T-cell (primary cell): ENCODE data around the gene EDC4. TPM values are rescaled to one million over a fixed set of nuclear protein-coding genes. Genes with fewer than 3 reads are reported as not detected.
A peak's percentile ranks its signal among the peaks of the same experiment; 100 is the strongest.

ENCODE experiments used
- ATAC-seq, 4 experiments: fragments of 200-7000 bp in 3 of 4; fragments of 150-1000 bp in 1 of 4; cut with Tn5 transposase; replicated peaks in 1 of 4; 1 replicate in 3 of 4; 2 replicates in 1 of 4; pipeline ENCODE4 v1.10.0; 2021; ENCODE audit warnings: moderate library complexity in 3 of 4, mild to moderate bottlenecking in 2 of 4, moderate number of reproducible peaks in 1 of 4
- CTCF ChIA-PET, 2 donors: fragments of 300-600 bp; sonication (Branson Sonifier 250); formaldehyde crosslinking; loops; one replicate each; lab custom pipeline; 2022; ENCODE audit warnings: antibody characterized with exemption in 2 of 2; lab: Charles Lee
- POLR2A ChIA-PET, 2 donors: fragments of 300-600 bp; sonication (Branson Sonifier 250); formaldehyde crosslinking; loops; one replicate each; lab custom pipeline; 2022; ENCODE audit warnings: antibody characterized with exemption in 2 of 2; lab: Charles Lee
- DNase-seq, 35 experiments: peaks; one replicate each; pipeline versions ENCODE4 v3.0.0 to v3.0.0-alpha.2; 2013 to 2023
- H3K27ac ChIP-seq: one replicate; pipeline ENCODE4 v1.5.1; 2013; ENCODE audit warnings: low read length
- H3K27me3 ChIP-seq, 2 experiments: replicated peaks in 1 of 2; 1 replicate in 1 of 2; 2 replicates in 1 of 2; pipeline versions ENCODE4 v1.6.1 to v1.7.0; 2013; ENCODE audit warnings: low read length in 1 of 2, mixed read lengths in 1 of 2; ENCODE audit not compliant: control insufficient read depth in 2 of 2, insufficient read depth in 2 of 2; ENCODE audit errors: extremely low read depth in 1 of 2
- H3K36me3 ChIP-seq, 2 donors: 1 replicate in 1 of 2; 2 replicates in 1 of 2; pipeline versions ENCODE4 v1.6.1 to v1.7.0; 2013; ENCODE audit warnings: low read length in 1 of 2; ENCODE audit not compliant: control insufficient read depth in 2 of 2, insufficient read depth in 1 of 2; ENCODE audit errors: extremely low read depth in 1 of 2
- H3K4me1 ChIP-seq, 2 experiments: 1 replicate in 1 of 2; 2 replicates in 1 of 2; pipeline versions ENCODE4 v1.6.1 to v1.7.0; 2013; ENCODE audit warnings: low read length in 2 of 2, mixed read lengths in 1 of 2; ENCODE audit not compliant: insufficient read depth in 2 of 2, control insufficient read depth in 1 of 2; ENCODE audit errors: extremely low read depth in 1 of 2
- H3K4me3 ChIP-seq, 2 donors: 1 replicate in 1 of 2; 2 replicates in 1 of 2; pipeline versions ENCODE4 v1.5.1 to v1.7.0; 2013; ENCODE audit warnings: mild to moderate bottlenecking in 2 of 2, low read length in 1 of 2, moderate library complexity in 1 of 2; ENCODE audit not compliant: control insufficient read depth in 1 of 2; ENCODE audit errors: extremely low read depth in 1 of 2
- H3K9me3 ChIP-seq: 2 replicates; pipeline ENCODE4 v1.7.0; 2013
- H3K27ac Mint-ChIP-seq, 2 donors: one replicate each; pipeline ENCODE4 v1.8.0; 2020 to 2021; ENCODE audit warnings: mild to moderate bottlenecking in 2 of 2, mixed read lengths in 2 of 2
- H3K27me3 Mint-ChIP-seq, 2 donors: one replicate each; pipeline ENCODE4 v1.8.0; 2021 to 2022; ENCODE audit warnings: mixed read lengths in 2 of 2
- H3K36me3 Mint-ChIP-seq: one replicate; pipeline ENCODE4 v1.8.0; 2021; ENCODE audit warnings: mixed read lengths
- H3K4me1 Mint-ChIP-seq, 3 donors: one replicate each; pipeline ENCODE4 v1.8.0; 2020 to 2022; ENCODE audit warnings: mixed read lengths in 3 of 3, mild to moderate bottlenecking in 1 of 3
- H3K4me3 Mint-ChIP-seq, 3 donors: one replicate each; pipeline ENCODE4 v1.8.0; 2020 to 2022; ENCODE audit warnings: mild to moderate bottlenecking in 3 of 3, mixed read lengths in 3 of 3, moderate library complexity in 3 of 3
- H3K9me3 Mint-ChIP-seq, 3 donors: one replicate each; pipeline ENCODE4 v1.8.0; 2020 to 2022; ENCODE audit warnings: mixed read lengths in 3 of 3
- WGBS: methylation state at CpG from one replicate; pipeline ENCODE4 v1.1.5; 2013; ENCODE audit warnings: missing lambda C conversion rate; ENCODE audit not compliant: insufficient coverage; 5-methylcytosine and 5-hydroxymethylcytosine counted together
- total RNA-seq, 35 experiments: library from RNA in 6 of 35; stranded (reverse) in 6 of 35; fragments of 120-200 nt in 1 of 35; gene quantifications; one replicate each; pipeline versions ENCODE4 v1.2.1 to v1.2.4 and lab custom pipeline; 2013 to 2026

The EDC4 gene
- total RNA-seq, 5 donors from 2014 or later (not counting 1 experiment from before 2014, with no cell fraction given), result 110 to 144 (median 136) TPM

DNA sequence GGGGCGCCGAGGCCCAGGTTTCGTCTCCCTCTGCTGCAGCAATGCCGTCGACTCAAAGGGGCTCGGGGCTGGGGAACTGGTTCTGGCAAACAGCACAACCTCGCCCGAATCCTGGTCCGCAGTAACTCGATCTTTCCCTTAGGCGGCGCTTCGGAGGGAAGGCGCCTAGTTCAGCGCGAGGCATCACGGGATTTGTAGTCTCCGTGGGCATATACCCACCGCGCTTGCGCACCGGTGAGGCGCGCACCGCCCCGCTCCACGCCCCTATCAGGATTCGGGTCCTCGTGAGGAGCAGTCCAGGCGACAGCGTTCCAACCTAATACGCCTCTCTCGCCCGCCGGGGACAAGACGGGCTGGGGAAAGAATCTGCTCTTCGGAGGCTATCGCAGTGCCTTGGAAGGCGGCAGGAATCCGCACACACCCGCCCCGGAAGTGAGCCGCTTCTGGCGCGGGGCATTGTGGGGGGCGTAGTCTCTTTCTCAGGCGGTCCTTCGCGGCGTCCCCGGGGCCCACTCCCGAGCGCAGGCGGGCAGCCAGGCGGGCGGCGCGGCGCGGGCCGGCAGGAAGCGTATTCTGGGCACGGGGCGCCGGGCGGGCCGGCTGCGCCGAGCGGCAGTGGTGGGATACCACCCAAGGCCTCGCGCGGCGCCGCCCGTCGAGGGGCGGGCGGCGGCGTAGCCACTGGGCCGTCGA, 30.9 kb upstream of the EDC4 start, which contains the start of gene THAP11:
Gene THAP11 (plus strand): TSS at position 505 of the 693 bp plus-strand sequence. CDS start 235 bp downstream, outside the sequence.
- Histone ChIP-seq H3K36me3 (no peaks in the 10 kb centered on the region), H3K27me3 (no peaks in the 10 kb centered on the region), H3K9me3 (no peaks in the 10 kb centered on the region), H3K4me3 (peak within 1 kb of the TSS; percentile 78 to 97), H3K27ac (peak within 1 kb of the TSS; percentile 95), H3K4me1 (peaks cover 32 to 46% of the 10 kb centered on the region in 2 experiments)
- Mint-ChIP-seq H3K4me1 (peaks cover 31 to 38% (median 37%) of the 10 kb centered on the region in 3 donors), H3K27ac (peak within 1 kb of the TSS; percentile 98 to 100), H3K27me3 (no peaks in the 10 kb centered on the region), H3K36me3 (no peaks in the 10 kb centered on the region), H3K4me3 (peak within 1 kb of the TSS; percentile 94 to 97 (median 96)), H3K9me3 (no peaks in the 10 kb centered on the region)
- CTCF ChIA-PET, result interaction anchor here in 1 of 2 donors (0.6 kb wide), 1 partner anchor 198 kb away, joined by 3 read pairs; no protein-coding TSS in a partner anchor
- ATAC-seq, result peak; percentile 57 to 62 (median 60)
- WGBS, result under 1% methylated on average over 83 of the region's 83 CpGs
- peak; percentile 84 to 97 (median 92) for DNase-seq
- POLR2A ChIA-PET, result no interaction called here

DNA sequence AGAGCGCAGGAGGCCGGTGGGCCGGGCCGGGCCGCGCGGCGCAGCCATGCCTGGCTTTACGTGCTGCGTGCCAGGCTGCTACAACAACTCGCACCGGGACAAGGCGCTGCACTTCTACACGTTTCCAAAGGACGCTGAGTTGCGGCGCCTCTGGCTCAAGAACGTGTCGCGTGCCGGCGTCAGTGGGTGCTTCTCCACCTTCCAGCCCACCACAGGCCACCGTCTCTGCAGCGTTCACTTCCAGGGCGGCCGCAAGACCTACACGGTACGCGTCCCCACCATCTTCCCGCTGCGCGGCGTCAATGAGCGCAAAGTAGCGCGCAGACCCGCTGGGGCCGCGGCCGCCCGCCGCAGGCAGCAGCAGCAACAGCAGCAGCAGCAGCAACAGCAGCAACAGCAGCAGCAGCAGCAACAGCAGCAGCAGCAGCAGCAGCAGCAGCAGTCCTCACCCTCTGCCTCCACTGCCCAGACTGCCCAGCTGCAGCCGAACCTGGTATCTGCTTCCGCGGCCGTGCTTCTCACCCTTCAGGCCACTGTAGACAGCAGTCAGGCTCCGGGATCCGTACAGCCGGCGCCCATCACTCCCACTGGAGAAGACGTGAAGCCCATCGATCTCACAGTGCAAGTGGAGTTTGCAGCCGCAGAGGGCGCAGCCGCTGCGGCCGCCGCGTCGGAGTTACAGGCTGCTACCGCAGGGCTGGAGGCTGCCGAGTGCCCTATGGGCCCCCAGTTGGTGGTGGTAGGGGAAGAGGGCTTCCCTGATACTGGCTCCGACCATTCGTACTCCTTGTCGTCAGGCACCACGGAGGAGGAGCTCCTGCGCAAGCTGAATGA, 30.1 kb upstream of the EDC4 start:
- Mint-ChIP-seq H3K27me3 (no peaks in the 10 kb centered on the region), H3K4me3 (peak overlapping the region; percentile 94 to 97 (median 96)), H3K9me3 (no peaks in the 10 kb centered on the region), H3K4me1 (peaks cover 35 to 40% (median 40%) of the 10 kb centered on the region in 3 donors), H3K27ac (peak overlapping the region; percentile 96 to 97), H3K36me3 (no peaks in the 10 kb centered on the region)
- ChIA-PET CTCF (interaction anchor here (0.6 to 1.1 kb wide), 4 partner anchors 23 to 198 kb away, joined by 3 to 4 read pairs (median 3); partner anchors contain the start of gene TSNAXIP1 (in 1 of the 2)), POLR2A (interaction anchor here in 1 of 2 donors (0.7 kb wide), 1 partner anchor 35 kb away, joined by 5 read pairs; no protein-coding TSS in a partner anchor)
- H3K27ac ChIP-seq, result peak overlapping the region; percentile 48
- peaks cover 33 to 52% of the 10 kb centered on the region in 2 experiments for H3K4me1 ChIP-seq
- DNase-seq, result peak; percentile 50 to 83 (median 65)
- no peaks in the 10 kb centered on the region for H3K27me3 ChIP-seq
- H3K9me3 ChIP-seq, result no peaks in the 10 kb centered on the region
- H3K4me3 ChIP-seq, result peak overlapping the region; percentile 78 to 97
- ATAC-seq, result peak; percentile 35 to 46 (median 42)
- H3K36me3 ChIP-seq, result no peaks in the 10 kb centered on the region
- under 1% methylated on average over 62 of the region's 67 CpGs for WGBS

DNA sequence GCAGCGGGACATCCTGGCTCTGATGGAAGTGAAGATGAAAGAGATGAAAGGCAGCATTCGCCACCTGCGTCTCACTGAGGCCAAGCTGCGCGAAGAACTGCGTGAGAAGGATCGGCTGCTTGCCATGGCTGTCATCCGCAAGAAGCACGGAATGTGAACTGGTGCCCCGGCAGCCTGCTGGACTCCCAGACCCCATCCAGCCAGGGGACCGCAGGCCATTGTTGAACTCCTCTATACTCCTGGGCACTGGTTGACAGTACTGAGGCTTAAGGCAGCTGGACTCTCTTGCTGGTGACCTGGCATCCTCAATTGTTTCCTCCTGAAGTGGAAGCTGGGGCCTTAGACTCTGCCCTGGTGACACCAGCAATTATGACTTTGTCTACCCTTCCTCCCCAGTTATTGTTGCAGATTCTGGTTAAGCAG, 29.5 kb upstream of the EDC4 start:
- WGBS, result 0% methylated on average over 10 of the region's 11 CpGs
- Mint-ChIP-seq H3K4me3 (peak overlapping the region; percentile 94 to 97 (median 96)), H3K36me3 (no peaks in the 10 kb centered on the region), H3K4me1 (peaks cover 38 to 47% (median 46%) of the 10 kb centered on the region in 3 donors), H3K27me3 (no peaks in the 10 kb centered on the region), H3K27ac (peak overlapping the region; percentile 96 to 97), H3K9me3 (no peaks in the 10 kb centered on the region)
- ChIA-PET POLR2A (interaction anchor here in 1 of 2 donors (0.7 kb wide), 1 partner anchor 35 kb away, joined by 5 read pairs; no protein-coding TSS in a partner anchor), CTCF (interaction anchor here (0.6 to 1.1 kb wide), 3 partner anchors 24 to 36 kb away, joined by 3 to 4 read pairs (median 3); partner anchors contain the start of gene TSNAXIP1 (in 1 of the 2))
- H3K27me3 ChIP-seq, result no peaks in the 10 kb centered on the region
- H3K4me1 ChIP-seq, result peaks cover 38 to 58% of the 10 kb centered on the region in 2 experiments
- no peaks in the 10 kb centered on the region for H3K36me3 ChIP-seq
- ATAC-seq (peak in 2 of 4 experiments; percentile 1 to 4), DNase-seq (peak in 4 of 35 experiments; percentile 52 to 69 (median 56))
- H3K9me3 ChIP-seq, result no peaks in the 10 kb centered on the region
- peak overlapping the region; percentile 48 for H3K27ac ChIP-seq
- peak overlapping the region; percentile 78 to 97 for H3K4me3 ChIP-seq

DNA sequence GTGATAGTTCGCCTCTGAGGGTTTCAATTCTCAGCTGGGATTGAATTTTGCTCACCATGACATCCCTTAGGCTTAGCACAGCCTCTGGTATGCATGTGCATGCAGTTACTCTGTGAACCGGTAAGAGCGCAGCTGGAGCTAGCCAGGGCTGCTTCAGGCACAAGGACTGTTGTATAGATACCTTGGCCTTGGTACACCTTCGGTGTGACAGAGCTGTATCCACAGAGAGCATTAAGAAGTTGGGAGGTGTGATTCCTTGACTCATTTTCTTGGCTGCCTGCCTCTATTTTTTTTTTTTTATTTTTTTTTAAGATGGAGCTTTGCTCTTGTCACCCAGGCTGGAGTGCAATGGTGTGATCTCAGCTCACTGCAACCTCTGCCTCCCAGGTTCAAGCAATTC, 28.4 kb upstream of the EDC4 start:
- no peaks in the 10 kb centered on the region for H3K9me3 Mint-ChIP-seq
- no peak for DNase-seq
- ChIA-PET CTCF (interaction anchor here (0.5 to 1.5 kb wide), 7 partner anchors 12 to 286 kb away, joined by 3 to 5 read pairs (median 4); partner anchors contain the start of genes RANBP10 (in 1 of the 2) and TSNAXIP1 (in 1 of the 2)), POLR2A (interaction anchor here in 1 of 2 donors (0.6 kb wide), 1 partner anchor 323 kb away, joined by 6 read pairs; no protein-coding TSS in a partner anchor)
- H3K27ac ChIP-seq, result peak overlapping the region; percentile 48
- no peaks in the 10 kb centered on the region for H3K27me3 Mint-ChIP-seq
- no peaks in the 10 kb centered on the region for H3K27me3 ChIP-seq
- H3K4me1 ChIP-seq, result peaks cover 38 to 66% of the 10 kb centered on the region in 2 experiments
- H3K4me1 Mint-ChIP-seq, result peaks cover 42 to 53% (median 51%) of the 10 kb centered on the region in 3 donors
- no peak for ATAC-seq
- no peaks in the 10 kb centered on the region for H3K36me3 Mint-ChIP-seq
- 100% methylated on average over 1 of the region's 4 CpGs for WGBS
- H3K27ac Mint-ChIP-seq, result peak overlapping the region; percentile 96 to 97
- no peaks in the 10 kb centered on the region for H3K9me3 ChIP-seq
- H3K4me3 ChIP-seq, result no peak overlapping the region
- no peaks in the 10 kb centered on the region for H3K36me3 ChIP-seq
- H3K4me3 Mint-ChIP-seq, result peak overlapping the region; percentile 94 to 97 (median 96)

DNA sequence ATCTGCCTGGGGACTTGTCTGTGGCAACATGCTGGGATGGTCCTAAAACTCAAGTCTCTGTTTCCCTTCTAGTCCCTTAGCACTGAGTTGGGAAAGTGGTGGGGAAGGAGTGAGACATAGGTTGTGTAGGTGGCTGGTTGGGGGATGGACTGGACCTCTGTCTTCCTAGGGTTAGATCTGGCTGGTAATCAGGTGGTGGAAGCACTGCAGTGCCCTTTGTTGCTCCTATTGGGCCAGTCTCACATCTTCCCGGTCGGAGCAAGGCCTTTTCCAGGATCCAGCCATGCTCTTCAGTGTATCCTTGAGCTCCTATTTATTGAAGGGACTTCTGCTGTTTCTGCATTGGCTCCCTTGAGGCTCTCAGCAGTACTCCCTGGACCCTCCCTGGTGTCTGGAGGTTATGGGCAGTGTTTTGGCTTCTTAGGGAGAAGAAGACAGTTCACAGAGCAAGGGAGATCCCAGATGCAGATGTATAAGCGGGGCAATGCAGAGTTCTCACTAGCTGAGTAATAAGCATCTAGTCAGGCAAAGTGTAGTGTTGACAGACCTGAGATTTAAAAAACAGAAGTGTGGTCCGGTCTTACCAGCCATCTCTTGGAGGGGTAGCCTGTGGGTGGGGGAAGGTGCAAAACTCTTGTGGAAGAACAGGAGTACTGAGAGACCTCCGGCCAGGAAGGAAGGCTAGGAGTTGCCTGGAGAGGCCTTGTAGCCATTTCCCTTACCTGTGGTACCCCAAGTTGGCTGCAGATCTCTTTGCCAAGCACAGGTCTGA, 27.4 kb upstream of the EDC4 start:
- H3K9me3 Mint-ChIP-seq, result no peaks in the 10 kb centered on the region
- Histone ChIP-seq H3K4me1 (peaks cover 38 to 66% of the 10 kb centered on the region in 2 experiments), H3K27ac (peak overlapping the region; percentile 67), H3K9me3 (no peaks in the 10 kb centered on the region), H3K36me3 (peaks cover 2% of the 10 kb centered on the region in 2 donors), H3K27me3 (no peaks in the 10 kb centered on the region), H3K4me3 (peak overlapping the region; percentile 77 to 80)
- peaks cover 51 to 55% (median 54%) of the 10 kb centered on the region in 3 donors for H3K4me1 Mint-ChIP-seq
- peak in 1 of 35 experiments; percentile 17 for DNase-seq
- no peaks in the 10 kb centered on the region for H3K36me3 Mint-ChIP-seq
- ChIA-PET CTCF (interaction anchor here in 1 of 2 donors (0.6 to 1.5 kb wide), 5 partner anchors 11 to 598 kb away, joined by 3 to 5 read pairs (median 4); partner anchors contain the start of genes RANBP10 and TSNAXIP1), POLR2A (no interaction called here)
- 80% methylated on average over 4 of the region's 5 CpGs for WGBS
- no peak for ATAC-seq
- H3K27me3 Mint-ChIP-seq, result no peaks in the 10 kb centered on the region
- peak overlapping the region; percentile 90 to 92 for H3K27ac Mint-ChIP-seq
- peak overlapping the region; percentile 84 to 97 (median 84) for H3K4me3 Mint-ChIP-seq
